NCI-H2196 (cell line): ENCODE results near the gene CNTN1.

Source experiments
- DNase-seq: peaks from one replicate; lab custom pipeline; 2025; ENCODE audit not compliant: unreplicated experiment; lab: John Stamatoyannopoulos, UW

Gene CNTN1

DNA sequence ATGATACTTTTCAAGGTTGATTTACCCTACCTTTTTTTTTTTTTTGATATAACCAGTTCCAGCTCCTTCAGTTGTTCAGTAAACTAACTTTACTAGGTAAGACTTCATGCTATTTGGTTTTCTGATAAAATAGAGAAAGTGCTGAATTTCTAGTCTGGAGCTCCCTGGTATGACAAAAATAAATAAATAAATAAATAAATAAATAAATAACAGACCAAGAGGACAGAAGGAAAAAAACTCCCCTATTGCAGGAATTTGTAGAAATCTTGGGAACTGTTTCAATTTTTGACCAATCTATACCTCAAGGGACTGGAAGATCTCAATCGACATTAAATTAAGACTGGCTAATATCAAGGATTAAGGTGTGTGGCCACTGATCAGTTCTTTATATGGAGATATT lies 265.2 kb downstream of the CNTN1 start:
- DNase-seq, result no peak

DNA sequence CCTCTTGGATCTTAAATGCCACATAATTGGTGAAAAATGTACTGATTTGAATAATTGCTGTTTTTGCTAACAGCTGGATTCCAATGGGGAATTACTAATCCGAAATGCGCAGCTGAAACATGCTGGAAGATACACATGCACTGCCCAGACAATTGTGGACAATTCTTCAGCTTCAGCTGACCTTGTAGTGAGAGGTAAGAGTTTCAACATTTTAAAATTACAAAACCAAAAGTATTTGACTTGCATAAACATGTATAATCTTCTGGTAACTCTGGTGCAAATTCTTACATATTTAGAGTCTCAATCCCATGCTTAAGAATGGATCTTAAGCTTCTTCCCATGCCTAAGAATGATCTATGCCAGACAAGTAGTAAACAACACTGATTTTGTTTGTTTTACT lies 266.8 kb downstream of the CNTN1 start:
- DNase-seq, result no peak

DNA sequence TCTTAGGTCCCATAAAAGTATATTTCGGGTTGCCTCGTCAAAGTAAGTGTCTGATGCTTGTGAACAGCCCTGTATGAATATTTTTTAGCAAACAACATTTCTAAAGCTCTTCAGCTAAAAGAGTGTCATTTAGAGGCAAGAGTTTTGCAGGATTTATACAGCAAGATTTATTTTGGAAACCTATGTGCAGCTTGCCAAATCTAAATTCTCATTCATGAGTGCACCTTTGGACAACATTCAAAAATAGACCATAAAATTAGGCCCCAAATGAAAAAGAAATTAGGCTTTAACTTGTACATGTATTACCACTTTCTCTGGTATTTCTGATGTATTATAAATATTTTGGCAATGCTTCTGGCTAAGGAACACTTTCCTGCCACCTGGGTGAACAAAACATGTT lies 271.5 kb downstream of the CNTN1 start:
- no peak for DNase-seq

DNA sequence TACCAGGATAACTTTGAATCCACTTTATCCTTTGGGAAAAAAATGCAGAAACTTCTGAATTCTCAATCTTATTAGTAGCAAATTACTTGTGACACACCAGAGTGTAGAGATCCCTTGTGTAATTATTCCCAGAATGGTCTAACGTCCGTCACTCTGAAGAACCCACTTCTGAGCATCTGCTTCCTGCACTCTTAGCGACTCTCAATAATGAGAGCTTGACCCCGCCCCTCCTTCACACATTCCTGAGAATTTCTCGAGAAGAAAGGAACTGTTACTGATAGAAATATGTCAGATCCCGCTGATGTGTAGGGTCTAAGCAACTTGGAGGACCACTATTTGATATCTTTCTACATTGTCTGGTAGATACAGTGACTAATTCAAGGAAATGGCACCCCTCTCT lies 277.6 kb downstream of the CNTN1 start:
- no peak for DNase-seq

DNA sequence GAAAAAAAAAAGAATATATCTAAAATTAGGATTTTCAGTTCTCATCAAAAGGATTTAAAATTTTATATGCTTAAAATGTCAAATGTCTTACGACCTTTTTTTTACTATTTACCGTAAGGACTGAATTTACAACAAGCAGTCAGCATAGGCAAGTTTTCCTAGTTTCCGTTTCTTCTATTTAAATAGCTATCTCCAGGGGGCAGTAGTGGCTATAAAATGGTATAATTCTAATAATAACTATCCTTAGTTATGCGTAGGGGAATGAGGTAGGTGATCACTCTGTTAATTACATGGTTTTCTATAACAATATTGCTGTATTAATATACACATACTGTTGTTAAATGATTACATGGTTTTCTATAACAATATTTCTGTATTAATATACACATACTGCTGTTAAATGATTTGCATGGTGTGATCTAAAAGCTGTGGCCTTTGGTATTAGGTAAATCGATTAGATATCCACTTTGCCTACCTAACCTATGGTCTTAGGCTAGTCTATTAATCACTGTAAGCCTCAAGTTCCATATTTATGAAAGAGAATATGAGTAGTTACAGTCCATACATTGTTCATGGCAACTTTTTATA lies 278.2 kb downstream of the CNTN1 start:
- no peak for DNase-seq

DNA sequence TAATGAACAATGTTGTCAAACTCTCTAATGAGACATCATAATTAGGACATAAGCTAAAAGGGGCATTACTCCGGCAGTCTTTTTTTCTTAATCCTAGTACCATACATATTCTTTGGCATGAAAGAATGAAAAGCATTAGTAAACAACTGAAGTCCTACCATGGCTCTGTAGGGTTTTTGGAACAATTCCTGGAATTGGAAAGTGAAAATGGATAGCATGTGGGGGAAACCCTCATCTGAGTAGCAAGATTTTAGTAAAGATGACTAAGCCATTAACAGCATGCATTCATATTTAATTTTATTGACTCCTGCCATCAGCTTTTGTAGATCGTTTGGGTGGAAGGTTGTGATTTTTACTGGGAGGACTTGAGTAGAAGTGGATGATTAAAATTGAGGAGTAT lies 279.7 kb downstream of the CNTN1 start:
- DNase-seq, result no peak

DNA sequence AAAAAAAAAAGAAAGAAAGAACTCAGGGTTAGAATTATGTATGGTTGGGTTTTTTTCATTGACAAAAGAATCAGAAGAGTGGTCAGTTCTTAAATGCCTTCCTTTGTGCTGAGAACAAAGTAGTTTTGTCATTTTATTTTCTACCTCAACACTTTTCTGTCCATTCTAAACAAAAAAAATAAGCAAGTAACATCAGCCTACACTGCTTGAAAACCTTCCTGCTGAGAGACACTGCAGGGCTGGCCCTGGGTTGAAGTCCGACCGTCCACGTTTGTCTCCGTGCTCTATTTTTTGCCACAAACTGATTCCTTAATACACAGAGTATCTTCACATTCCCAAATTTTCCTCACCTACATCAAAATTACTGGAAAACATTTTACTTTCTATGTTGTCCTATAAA lies 284.3 kb downstream of the CNTN1 start:
- no peak for DNase-seq

DNA sequence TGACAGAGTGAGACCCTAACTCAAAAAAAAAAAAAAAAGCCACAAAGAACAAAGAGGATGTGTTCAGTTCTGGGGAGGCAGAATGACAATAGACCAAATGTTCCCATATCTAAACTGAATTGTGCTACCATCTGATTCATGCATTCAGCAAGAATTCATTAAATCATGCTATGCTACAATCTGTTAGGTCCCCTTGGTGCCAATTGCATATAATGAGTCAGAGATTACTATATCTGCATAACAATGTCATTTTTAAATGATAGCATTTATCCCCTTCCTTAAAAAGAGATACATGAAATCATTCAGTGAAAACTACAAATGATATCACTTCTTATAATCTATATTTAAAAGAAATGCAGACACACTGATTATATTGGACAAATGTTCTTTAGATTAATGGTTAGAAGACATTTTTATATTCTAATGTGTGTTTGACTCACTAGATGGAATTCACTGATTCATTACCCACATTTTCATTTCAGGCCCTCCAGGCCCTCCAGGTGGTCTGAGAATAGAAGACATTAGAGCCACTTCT lies 288.3 kb downstream of the CNTN1 start:
- DNase-seq, result no peak

DNA sequence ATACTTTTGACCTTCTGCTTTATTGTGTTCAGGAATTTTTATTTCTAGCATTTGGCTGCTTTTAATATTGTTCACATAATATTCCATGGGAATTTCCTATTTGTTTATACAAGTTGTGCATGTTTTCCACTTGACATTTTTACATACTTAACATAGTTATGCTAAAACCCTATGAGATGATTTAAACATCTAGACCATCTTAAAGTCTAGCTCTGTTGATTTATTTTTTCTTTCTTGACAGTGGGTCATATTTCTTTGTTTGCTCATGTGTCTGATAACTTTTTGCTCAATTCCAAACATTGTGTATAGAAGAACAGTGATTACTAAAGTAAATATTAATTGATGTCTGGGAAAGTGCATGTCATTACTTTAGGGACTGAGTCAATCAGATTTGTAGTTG lies 293.8 kb downstream of the CNTN1 start:
- DNase-seq, result no peak

DNA sequence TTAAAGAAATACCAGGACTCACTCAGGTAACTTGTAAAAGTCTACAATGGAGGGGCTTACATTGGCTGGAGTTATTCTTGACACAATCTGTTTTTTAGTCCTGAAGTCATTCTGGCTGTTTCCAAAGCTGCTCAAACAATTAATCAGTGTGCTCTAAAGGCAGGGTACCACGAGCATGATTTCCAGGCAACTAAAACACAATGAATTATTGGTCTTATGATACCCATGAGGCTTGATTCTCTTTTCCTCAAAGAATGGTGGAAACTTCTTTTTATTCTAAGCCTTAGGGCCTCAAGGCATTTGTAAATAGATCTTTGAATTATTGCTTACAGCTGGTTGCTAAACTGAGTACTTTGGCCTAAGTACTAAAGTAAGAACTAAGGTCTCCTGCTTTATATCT lies 296.1 kb downstream of the CNTN1 start:
- DNase-seq, result no peak

DNA sequence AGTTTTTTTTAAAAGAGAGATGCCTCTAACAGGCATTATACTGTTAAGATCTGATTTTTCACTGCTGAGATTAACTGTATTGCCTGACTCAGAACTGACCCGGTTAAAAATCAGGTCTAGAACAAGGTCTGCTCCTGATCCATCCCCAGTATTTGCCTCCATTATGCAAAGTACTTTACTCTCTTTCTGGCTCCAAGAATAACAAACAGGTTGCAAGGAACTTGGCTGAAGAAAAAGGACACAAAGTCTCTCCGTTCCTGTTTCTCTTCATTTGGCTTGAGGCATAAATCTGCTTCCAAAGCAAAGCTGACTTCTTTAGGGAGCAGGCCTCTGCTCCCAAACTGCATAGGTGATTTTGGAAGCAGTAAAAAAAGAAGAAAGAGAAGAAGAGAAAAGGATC lies 296.6 kb downstream of the CNTN1 start:
- DNase-seq, result no peak

DNA sequence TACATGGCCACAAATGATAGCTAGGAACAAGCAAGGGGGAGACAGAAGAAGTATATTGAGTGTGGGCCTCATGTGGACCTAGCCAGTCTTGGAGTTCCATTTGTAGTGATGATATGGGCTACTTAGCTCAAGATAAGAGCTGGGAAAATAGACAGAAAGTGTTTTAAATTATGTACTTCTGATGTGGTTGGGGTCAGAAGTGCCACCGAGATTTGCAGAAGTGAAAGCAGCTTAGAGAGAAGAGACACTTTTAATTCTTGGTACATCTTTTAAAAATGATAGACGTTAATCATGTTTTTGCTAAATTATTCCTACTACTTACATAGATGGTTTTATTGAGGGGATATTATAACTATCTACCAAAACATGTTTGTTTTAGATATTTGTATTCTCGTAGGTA lies 297.5 kb downstream of the CNTN1 start:
- DNase-seq, result no peak

DNA sequence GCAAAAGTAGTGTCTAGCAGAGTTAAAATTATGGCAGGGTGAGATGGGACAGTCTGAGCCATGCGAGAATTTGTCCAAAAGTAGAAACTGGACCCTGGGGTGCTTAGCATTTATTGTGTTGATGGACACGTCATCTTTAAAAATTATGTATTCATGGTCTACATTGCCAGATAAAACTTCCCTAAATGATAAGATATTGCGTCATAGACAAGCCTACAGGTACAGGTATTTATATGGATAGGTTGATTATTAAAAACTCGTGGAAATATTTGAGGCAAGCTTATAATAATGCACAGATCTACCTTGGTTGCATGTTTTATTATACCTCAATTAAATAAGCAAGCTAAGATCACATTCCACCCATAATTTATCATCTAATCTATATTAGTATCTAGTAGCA lies 299.9 kb downstream of the CNTN1 start:
- DNase-seq, result no peak

DNA sequence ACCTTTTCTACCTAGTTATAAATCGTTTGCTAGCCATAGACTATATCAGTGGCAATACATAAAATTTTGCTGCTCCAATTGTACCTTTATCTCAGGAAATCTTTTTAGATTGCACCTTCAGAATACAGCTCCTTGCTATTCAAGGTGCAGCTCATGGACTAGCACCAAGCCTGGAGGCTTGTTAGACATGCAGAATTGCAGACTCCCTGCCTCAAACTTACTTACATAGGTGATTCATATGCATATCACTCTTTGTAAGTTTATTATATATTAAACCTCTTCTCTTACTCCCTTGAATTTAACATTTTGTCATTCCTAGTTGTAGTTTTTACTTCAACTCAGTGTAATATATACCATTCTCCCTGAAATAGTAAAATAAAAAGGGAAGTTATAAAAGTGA lies 300.4 kb downstream of the CNTN1 start:
- DNase-seq, result no peak

DNA sequence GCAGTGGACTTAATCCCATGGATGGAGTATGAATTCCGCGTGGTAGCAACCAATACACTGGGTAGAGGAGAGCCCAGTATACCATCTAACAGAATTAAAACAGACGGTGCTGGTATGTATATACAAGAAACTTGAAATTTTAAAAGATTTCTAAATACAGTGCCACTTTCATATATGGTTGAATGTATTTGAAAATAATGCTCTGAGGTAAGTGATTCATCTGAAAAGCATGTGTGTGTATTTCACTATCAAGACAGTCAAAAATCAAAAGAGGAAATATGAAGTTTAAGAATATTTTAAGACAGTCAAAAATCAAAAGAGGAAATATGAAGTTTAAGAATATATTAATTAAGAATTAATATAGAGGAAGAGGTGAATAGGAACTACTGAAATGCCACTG lies 300.9 kb downstream of the CNTN1 start:
- no peak for DNase-seq

DNA sequence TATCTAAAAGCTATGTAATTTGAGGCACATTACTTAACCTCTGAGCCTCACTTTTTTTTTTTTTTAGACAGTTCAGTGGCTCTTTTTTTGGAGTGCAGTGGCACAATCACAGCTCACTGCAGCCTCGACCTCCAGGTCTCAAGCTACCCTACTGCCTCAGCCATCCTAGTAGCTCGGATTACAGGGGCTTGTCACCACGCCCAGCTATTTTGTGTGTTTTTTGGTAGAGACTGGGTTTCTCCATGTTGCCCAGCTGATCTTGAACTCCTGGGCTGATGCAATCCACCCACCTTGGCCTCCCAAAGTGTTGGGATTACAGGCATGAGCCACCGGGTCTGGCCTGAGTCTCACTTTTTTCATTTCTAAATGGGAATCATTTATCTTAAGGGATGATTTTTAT lies 303.9 kb downstream of the CNTN1 start:
- no peak for DNase-seq

DNA sequence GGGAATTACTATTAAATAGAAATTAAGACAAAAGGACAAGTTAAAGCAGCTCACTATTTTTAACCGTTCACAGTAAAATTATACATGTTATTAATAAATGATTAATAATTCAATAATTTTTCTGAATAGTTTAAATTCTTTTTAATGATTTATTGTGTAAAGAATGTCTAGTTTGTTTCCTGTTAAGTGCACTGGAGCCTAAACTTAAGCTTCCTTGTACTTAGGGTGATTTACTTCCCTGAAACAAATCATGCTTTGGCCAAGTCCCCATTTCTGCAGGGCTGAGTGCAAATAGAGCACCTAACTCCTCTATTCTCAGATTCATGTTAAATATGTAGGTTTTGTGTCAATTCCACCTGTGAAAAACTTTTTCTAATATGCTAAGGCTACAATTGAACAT lies 307.0 kb downstream of the CNTN1 start:
- no peak for DNase-seq

DNA sequence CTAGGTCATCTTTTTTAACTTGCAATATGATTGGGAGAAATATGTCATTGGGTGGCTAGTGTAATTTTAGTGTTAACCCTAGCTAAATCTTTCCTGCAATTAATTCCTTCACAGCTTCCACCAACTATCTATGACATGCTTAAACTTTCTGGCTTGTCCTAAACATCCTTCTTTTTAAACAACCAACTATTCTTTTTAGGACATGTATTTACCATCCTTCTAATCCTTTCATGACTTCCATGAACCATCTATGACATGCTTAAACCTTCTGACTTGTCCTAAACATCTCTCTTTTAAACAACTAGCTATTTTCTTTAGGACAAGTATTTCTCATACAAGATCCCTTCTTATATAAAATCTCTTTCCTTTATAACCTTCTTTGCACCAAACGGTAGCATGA lies 316.2 kb downstream of the CNTN1 start:
- DNase-seq, result no peak

DNA sequence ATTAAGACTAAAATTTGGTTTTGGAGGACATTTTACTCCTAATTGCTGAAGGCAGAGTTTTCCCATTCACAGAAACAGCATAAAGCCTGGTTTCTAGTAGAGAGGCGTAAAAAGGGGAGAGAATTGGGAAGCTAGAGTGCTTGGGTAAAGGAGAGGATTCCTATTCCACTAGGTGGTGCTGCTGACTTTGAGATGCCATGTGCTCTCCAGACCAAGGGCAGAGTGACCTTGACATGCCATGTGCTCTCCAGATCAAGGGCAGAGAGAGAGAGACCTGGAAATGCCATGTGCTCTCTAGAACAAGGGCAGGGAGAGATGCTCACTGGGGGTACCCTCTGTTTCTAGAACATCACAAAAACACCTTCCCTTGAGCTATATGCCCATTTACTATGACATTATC lies 319.7 kb downstream of the CNTN1 start:
- DNase-seq, result no peak

DNA sequence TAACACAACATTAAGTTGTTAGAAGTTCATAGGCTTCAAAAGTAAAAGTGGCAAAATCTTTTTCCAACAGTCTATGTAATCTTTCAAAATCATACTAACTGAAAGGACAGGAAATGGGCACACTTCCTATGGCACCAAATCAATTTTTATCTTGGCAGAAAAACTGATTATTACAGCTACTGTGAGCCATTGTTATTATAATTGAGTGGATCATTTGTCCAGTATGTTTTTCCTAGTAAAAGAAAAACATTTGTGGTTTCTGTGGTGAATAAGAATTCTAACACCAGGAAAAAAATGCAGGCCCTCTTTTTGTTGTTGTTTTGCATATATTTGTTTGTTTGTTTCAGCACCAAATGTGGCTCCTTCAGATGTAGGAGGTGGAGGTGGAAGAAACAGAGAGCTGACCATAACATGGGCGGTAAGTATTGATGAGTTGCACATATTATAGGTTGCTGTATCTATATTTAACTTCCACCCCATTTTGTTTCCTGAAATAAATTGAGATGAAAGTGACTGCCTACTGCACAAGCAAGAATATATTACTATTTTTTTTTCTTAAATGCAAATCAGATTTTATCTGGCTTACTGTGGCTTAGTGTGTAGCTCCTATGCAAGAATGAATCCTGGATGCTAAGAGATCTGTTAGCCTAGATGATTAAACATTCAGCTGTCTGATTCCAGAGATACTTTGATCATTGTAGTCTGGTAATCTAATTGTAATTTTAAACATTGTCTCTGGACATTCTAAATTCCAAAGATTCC lies 321.8 kb downstream of the CNTN1 start:
- no peak for DNase-seq

DNA sequence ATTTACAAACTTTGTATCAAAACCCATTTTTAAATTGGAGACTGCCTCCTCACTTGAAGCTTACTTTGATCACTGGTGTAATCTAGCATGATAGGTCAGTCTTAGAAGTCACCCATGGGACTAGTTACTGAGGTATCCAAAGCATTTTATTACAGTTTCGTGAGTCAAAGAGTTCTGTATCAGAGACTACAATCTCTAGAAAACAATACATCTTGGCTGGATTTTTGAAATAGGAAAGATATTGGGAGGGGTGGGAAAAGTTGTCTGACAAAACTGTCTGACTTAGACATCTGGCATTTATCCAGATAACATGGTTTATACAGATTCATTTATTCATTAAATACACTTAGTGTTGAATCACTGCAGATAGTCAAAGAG lies 322.4 kb downstream of the CNTN1 start:
- DNase-seq, result no peak

DNA sequence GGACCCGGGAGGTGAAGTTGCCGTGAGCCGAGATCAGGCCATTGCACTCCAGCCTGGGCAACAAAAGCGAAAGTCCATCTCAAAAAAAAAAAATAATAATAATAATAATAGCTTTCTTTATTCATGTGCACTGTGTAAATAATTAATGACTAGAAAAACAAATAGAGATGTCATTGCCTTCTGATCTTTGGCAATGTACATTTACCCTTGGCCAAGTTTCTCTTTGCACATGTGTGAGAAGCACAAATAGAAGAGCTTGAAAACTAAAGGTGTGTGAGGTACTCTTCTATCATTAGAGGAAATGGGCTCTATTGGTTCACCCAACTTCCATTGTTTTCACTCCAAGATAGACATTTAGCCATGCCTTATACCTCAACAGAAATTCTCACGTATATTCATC lies 325.8 kb downstream of the CNTN1 start:
- no peak for DNase-seq

DNA sequence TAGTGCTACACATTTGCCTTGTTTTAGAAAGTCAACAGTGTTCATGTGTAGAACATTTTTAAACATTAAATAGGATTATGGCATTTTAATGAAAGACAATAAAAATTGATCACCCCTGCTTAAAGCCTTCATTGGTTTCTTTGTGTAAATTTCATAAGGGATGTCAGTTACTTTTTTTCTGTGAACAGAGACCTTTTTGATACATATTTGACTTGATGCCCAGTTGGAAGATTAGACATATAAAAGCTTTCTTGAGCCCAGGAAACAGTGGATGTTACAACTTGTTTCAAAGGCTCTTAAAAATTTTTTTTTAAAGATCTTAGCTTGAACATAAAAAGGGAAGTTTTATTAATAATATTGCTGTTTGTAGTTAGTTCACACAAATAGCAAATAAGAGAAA lies 327.2 kb downstream of the CNTN1 start:
- DNase-seq, result no peak
